SK-N-SH (cell line): ENCODE data around the gene PIGP. TPM values are rescaled to one million over a fixed set of nuclear protein-coding genes. Genes with fewer than 3 reads are reported as not detected.

Experiments used
- CTCF ChIA-PET: fragments of 300-600, 350-600 bp; formaldehyde crosslinking; extraction: SDS; loops from one replicate; lab custom pipeline; 2021; lab: Yijun Ruan, JAX
- POLR2A ChIA-PET: fragments of 350-600 bp; sonication (Branson Sonifier 250); formaldehyde crosslinking; extraction: SDS; loops from one replicate; lab custom pipeline; 2020; ENCODE audit warnings: antibody characterized with exemption, inconsistent platforms; lab: Yijun Ruan, JAX
- DNase-seq: peaks from one replicate; pipeline ENCODE4 v3.0.0; 2012
- H2AFZ ChIP-seq: fragments of 200-600 bp; sonication (generic); 2 replicates; pipeline ENCODE4 v1.8.1; 2016; ENCODE audit warnings: antibody characterized with exemption, mild to moderate bottlenecking, low read depth
- H3F3A ChIP-seq: fragments of 200-600 bp; sonication (generic); replicated peaks from 2 replicates; pipeline ENCODE3; 2016; ENCODE audit warnings: antibody characterized with exemption, mild to moderate bottlenecking; ENCODE audit not compliant: insufficient read depth
- H3K27ac ChIP-seq, 2 experiments: fragments of 200-500 bp in 1 of 2; fragments of 200-600 bp in 1 of 2; sonication (Bioruptor generic) in 1 of 2; sonication (generic), shearing (Covaris generic) in 1 of 2; 2 replicates each; pipeline versions ENCODE4 v1.5.1 to v1.6.1; 2014 to 2016; ENCODE audit warnings: low read depth in 2 of 2, inconsistent platforms in 1 of 2, low read length in 1 of 2, mild to moderate bottlenecking in 1 of 2, mixed read lengths in 1 of 2
- H3K27me3 ChIP-seq: fragments of 200-600 bp; sonication (generic), shearing (Covaris generic); 2 replicates; pipeline ENCODE4 v1.6.1; 2016; ENCODE audit warnings: mixed run types; ENCODE audit not compliant: insufficient read depth
- H3K36me3 ChIP-seq, 2 experiments: fragments of 200-500 bp in 1 of 2; fragments of 200-600 bp in 1 of 2; sonication (Bioruptor generic) in 1 of 2; sonication (generic) in 1 of 2; replicated peaks in 1 of 2; 2 replicates each; pipeline versions ENCODE3 to v1.5.1; 2014 to 2016; ENCODE audit warnings: low read length in 1 of 2, mild to moderate bottlenecking in 1 of 2; ENCODE audit not compliant: insufficient read depth in 2 of 2, control insufficient read depth in 1 of 2
- H3K4me1 ChIP-seq, 2 experiments: fragments of 200-500 bp in 1 of 2; fragments of 200-600 bp in 1 of 2; sonication (Bioruptor generic) in 1 of 2; sonication (generic), shearing (Covaris generic) in 1 of 2; 2 replicates each; pipeline versions ENCODE4 v1.5.1 to v1.6.1; 2014 to 2016; ENCODE audit warnings: low read depth in 1 of 2, low read length in 1 of 2, mixed run types in 1 of 2; ENCODE audit not compliant: insufficient read depth in 2 of 2, control insufficient read depth in 1 of 2
- H3K4me2 ChIP-seq: fragments of 200-600 bp; sonication (generic), shearing (Covaris generic); 2 replicates; pipeline ENCODE4 v1.6.1; 2017; ENCODE audit warnings: mixed run types
- H3K4me3 ChIP-seq, 2 experiments: fragments of 200-500 bp in 1 of 2; fragments of 200-600 bp in 1 of 2; sonication (Bioruptor generic) in 1 of 2; sonication (generic), shearing (Covaris generic) in 1 of 2; 2 replicates each; pipeline versions ENCODE4 v1.5.1 to v1.8.1; 2014 to 2016; ENCODE audit warnings: low read depth in 2 of 2, inconsistent platforms in 1 of 2, low read length in 1 of 2, mild to moderate bottlenecking in 1 of 2, mixed read lengths in 1 of 2, moderate library complexity in 1 of 2
- H3K79me2 ChIP-seq: fragments of 200-600 bp; sonication (generic); 2 replicates; pipeline ENCODE4 v1.8.1; 2017; ENCODE audit warnings: mild to moderate bottlenecking; ENCODE audit not compliant: insufficient read depth
- H3K9ac ChIP-seq: fragments of 200-600 bp; sonication (generic); 2 replicates; pipeline ENCODE4 v1.6.1; 2017; ENCODE audit warnings: mixed run types
- H3K9me2 ChIP-seq: fragments of 200-600 bp; sonication (generic); 2 replicates; pipeline ENCODE4 v1.6.1; 2017; ENCODE audit warnings: mixed run types
- H3K9me3 ChIP-seq: fragments of 200-600 bp; sonication (generic); 2 replicates; pipeline ENCODE4 v1.6.1; 2017; ENCODE audit warnings: mixed run types, mild to moderate bottlenecking, moderate library complexity
- H4K20me1 ChIP-seq: fragments of 200-600 bp; sonication (generic); 2 replicates; pipeline ENCODE4 v1.6.1; 2017; ENCODE audit warnings: mild to moderate bottlenecking, mixed run types; ENCODE audit not compliant: insufficient read depth
- ELF1 ChIP-seq: IDR thresholded peaks from 2 replicates; pipeline ENCODE4 v1.4.0; 2012
- NFIC ChIP-seq: IDR thresholded peaks from 2 replicates; pipeline ENCODE4 v1.4.0; 2012; ENCODE audit warnings: borderline replicate concordance
- NRF1 ChIP-seq: IDR thresholded peaks from 2 replicates; pipeline ENCODE4 v1.6.1; 2012; ENCODE audit warnings: low read depth, mild to moderate bottlenecking, low read length
- PBX3 ChIP-seq: IDR thresholded peaks from 2 replicates; pipeline ENCODE4; 2012
- POLR2AphosphoS5 ChIP-seq: IDR thresholded peaks from 2 replicates; pipeline ENCODE4 v1.6.1; 2012; ENCODE audit warnings: low read depth, low read length
- RAD21 ChIP-seq: IDR thresholded peaks from 2 replicates; pipeline ENCODE4 v1.6.1; 2012; ENCODE audit warnings: mild to moderate bottlenecking, low read length
- RFX5 ChIP-seq: IDR thresholded peaks from 2 replicates; pipeline ENCODE4 v1.6.1; 2012; ENCODE audit warnings: mild to moderate bottlenecking, improper control_type of control experiment, low read length
- RXRA ChIP-seq: IDR thresholded peaks from 2 replicates; pipeline ENCODE4 v1.4.0; 2012; ENCODE audit warnings: low read depth, mild to moderate bottlenecking, borderline replicate concordance
- SIN3A ChIP-seq: IDR thresholded peaks from 2 replicates; pipeline ENCODE4 v1.6.1; 2012; ENCODE audit warnings: low read depth, mild to moderate bottlenecking, low read length, moderate library complexity, borderline replicate concordance
- TAF1 ChIP-seq: IDR thresholded peaks from 2 replicates; pipeline ENCODE4 v1.6.1; 2012; ENCODE audit warnings: low read depth, mild to moderate bottlenecking, low read length, moderate library complexity, borderline replicate concordance
- TCF12 ChIP-seq: IDR thresholded peaks from 2 replicates; pipeline ENCODE4 v1.4.0; 2012
- USF1 ChIP-seq: IDR thresholded peaks from 2 replicates; pipeline ENCODE4 v1.4.0; 2012; ENCODE audit warnings: low read depth, borderline replicate concordance
- ZBTB33 ChIP-seq: IDR thresholded peaks from 2 replicates; pipeline ENCODE4 v1.4.0; 2012; ENCODE audit warnings: low read depth, borderline replicate concordance
- WGBS: methylation state at CpG from one replicate; pipeline ENCODE4 v1.1.6; 2017; ENCODE audit warnings: low lambda C conversion rate; 5-methylcytosine and 5-hydroxymethylcytosine counted together
- polyA plus RNA-seq, 3 experiments: library from polyadenylated mRNA; depleted of rRNA; stranded (reverse); fragments of >200 nt; gene quantifications; 2 replicates each; pipeline ENCODE4 v1.2.3, GENCODE V29; 2012
- TF ChIP-seq, protein P1 (sequence below): IDR thresholded peaks from 2 replicates; pipeline ENCODE4 v1.6.1; 2012; ENCODE audit warnings: mild to moderate bottlenecking, low read depth, low read length, moderate library complexity
- TF ChIP-seq, protein P2 (sequence below): fragments of 200-600 bp; sonication (generic); IDR thresholded peaks from 2 replicates; pipeline ENCODE4 v1.6.1; 2017; ENCODE audit warnings: antibody characterized with exemption, mild to moderate bottlenecking, moderate library complexity

PIGP gene
- polyA plus RNA-seq, 1 of the 3 experiments (the other 2 are of a cell fraction) = 28.3 TPM

- Histone ChIP-seq H3K4me3 (peak overlapping the region; percentile 76 to 98), H3K9me2 (no peaks in the 10 kb centered on the region)
- CTCF ChIA-PET = no interaction called here
- TF ChIP-seq POLR2AphosphoS5 = no peak
- 0 out of 2 replicates have a peak, but pooled peaks have one; percentile 10 for TF ChIP-seq SIN3A
- TF ChIP-seq PBX3 = no peak
- TF ChIP-seq, all 33 proteins: peak for 1
- peaks cover 2% of the 10 kb centered on the region for H3F3A ChIP-seq
- peak overlapping the region; percentile 76 to 88; a peak in 3 of 4 replicates for H3K27ac ChIP-seq
- peak overlapping the region; percentile 70 for H2AFZ ChIP-seq
- POLR2A ChIA-PET = no interaction called here
- peak; percentile 45 for DNase-seq
- 7% methylated on average over 13 of the region's 13 CpGs for WGBS
- peak overlapping the region; percentile 91 for H3K4me2 ChIP-seq
- H3K79me2 ChIP-seq = peaks cover 67% of the 10 kb centered on the region
- no peaks in the 10 kb centered on the region for H3K27me3 ChIP-seq
- peaks cover 0 to 21% of the 10 kb centered on the region in 2 experiments; a peak in 2 of 4 replicates for H3K4me1 ChIP-seq
- peak overlapping the region; percentile 83 for H3K9ac ChIP-seq
- H3K36me3 ChIP-seq = peaks cover 10 to 16% of the 10 kb centered on the region in 2 experiments
- peaks cover 38% of the 10 kb centered on the region for H4K20me1 ChIP-seq
- peaks cover 5% of the 10 kb centered on the region; the same call in 1 of the 2 replicates for H3K9me3 ChIP-seq
Measured at GRCh38 chr21:37074197-37074510, 1.3 kb upstream of the PIGP start.

DNA sequence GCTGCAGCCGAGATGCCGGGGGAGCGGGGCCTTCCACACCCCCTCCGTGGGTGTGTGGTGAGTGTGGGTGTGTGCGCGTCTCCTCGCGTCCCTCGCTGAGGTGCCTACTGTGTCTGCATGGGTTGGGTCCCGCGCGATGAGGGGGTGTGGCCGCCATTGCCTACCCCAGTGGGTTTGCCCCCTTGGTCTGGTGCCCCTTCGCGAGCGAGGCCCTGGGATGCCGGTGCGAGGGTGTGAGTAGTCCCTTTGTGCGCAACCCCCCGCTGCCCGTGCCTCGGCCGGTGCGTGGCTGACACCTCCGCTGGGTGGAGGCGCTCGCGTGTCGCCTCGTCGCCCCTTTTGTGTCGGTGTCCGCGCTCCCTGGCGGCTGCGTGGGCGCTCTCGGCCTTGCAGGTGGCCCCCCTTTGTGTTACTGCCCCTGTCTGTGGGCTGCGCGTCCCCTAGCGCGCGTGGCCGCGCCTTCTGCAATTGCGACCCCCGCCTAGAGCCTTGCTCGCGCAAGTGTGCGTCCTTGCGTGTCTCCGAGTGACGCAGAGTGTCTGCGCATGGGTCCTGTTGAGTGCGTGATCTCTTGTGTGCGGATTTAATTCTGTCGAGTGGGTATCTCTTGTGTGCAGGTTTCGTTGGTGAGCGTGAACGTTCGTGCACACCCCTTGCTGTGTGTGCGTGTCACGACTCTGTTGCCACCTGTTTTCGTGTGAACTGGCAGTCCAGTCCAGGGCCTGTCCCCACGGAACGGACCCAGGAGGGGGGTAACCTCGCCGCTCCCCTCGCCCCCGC lies 736 bp upstream of the PIGP start:
- peaks cover 0 to 21% of the 10 kb centered on the region in 2 experiments; a peak in 2 of 4 replicates for H3K4me1 ChIP-seq
- peaks cover 36% of the 10 kb centered on the region for H4K20me1 ChIP-seq
- CTCF ChIA-PET = no interaction called here
- H3K79me2 ChIP-seq = peaks cover 64% of the 10 kb centered on the region
- no peaks in the 10 kb centered on the region for H3K9me2 ChIP-seq
- H3K27me3 ChIP-seq = no peaks in the 10 kb centered on the region
- peak; percentile 61 for DNase-seq
- H3K27ac ChIP-seq = peak overlapping the region; percentile 76 to 88
- 0% methylated on average over 3 of the region's 70 CpGs for WGBS
- peak overlapping the region; percentile 91 for H3K4me2 ChIP-seq
- H3F3A ChIP-seq = no peaks in the 10 kb centered on the region
- peak overlapping the region; percentile 76 to 98 for H3K4me3 ChIP-seq
- H2AFZ ChIP-seq = peak overlapping the region; percentile 70
- peak overlapping the region; percentile 83 for H3K9ac ChIP-seq
- POLR2A ChIA-PET = no interaction called here
- H3K9me3 ChIP-seq = no peaks in the 10 kb centered on the region
- H3K36me3 ChIP-seq = peaks cover 15 to 22% of the 10 kb centered on the region in 2 experiments
- TF ChIP-seq, protein P1, sequence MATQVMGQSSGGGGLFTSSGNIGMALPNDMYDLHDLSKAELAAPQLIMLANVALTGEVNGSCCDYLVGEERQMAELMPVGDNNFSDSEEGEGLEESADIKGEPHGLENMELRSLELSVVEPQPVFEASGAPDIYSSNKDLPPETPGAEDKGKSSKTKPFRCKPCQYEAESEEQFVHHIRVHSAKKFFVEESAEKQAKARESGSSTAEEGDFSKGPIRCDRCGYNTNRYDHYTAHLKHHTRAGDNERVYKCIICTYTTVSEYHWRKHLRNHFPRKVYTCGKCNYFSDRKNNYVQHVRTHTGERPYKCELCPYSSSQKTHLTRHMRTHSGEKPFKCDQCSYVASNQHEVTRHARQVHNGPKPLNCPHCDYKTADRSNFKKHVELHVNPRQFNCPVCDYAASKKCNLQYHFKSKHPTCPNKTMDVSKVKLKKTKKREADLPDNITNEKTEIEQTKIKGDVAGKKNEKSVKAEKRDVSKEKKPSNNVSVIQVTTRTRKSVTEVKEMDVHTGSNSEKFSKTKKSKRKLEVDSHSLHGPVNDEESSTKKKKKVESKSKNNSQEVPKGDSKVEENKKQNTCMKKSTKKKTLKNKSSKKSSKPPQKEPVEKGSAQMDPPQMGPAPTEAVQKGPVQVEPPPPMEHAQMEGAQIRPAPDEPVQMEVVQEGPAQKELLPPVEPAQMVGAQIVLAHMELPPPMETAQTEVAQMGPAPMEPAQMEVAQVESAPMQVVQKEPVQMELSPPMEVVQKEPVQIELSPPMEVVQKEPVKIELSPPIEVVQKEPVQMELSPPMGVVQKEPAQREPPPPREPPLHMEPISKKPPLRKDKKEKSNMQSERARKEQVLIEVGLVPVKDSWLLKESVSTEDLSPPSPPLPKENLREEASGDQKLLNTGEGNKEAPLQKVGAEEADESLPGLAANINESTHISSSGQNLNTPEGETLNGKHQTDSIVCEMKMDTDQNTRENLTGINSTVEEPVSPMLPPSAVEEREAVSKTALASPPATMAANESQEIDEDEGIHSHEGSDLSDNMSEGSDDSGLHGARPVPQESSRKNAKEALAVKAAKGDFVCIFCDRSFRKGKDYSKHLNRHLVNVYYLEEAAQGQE = 0 out of 2 replicates have a peak, but pooled peaks have one; percentile 10
- TF ChIP-seq, protein P2, sequence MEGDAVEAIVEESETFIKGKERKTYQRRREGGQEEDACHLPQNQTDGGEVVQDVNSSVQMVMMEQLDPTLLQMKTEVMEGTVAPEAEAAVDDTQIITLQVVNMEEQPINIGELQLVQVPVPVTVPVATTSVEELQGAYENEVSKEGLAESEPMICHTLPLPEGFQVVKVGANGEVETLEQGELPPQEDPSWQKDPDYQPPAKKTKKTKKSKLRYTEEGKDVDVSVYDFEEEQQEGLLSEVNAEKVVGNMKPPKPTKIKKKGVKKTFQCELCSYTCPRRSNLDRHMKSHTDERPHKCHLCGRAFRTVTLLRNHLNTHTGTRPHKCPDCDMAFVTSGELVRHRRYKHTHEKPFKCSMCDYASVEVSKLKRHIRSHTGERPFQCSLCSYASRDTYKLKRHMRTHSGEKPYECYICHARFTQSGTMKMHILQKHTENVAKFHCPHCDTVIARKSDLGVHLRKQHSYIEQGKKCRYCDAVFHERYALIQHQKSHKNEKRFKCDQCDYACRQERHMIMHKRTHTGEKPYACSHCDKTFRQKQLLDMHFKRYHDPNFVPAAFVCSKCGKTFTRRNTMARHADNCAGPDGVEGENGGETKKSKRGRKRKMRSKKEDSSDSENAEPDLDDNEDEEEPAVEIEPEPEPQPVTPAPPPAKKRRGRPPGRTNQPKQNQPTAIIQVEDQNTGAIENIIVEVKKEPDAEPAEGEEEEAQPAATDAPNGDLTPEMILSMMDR = peak; percentile 32
- TF ChIP-seq RFX5 (no peak), TCF12 (no peak), USF1 (no peak), ZBTB33 (no peak), NRF1 (peak; percentile 47), RAD21 (no peak), NFIC (no peak), PBX3 (no peak), RXRA (no peak), TAF1 (no peak), ELF1 (no peak)
